RWPE1 (cell line): ENCODE measurements around the gene RFTN1.
A peak's percentile ranks its signal among the peaks of the same experiment; 100 is the strongest.

Experiments used
- CTCF ChIA-PET: fragments of 350-600 bp; sonication (Branson Sonifier 250); formaldehyde crosslinking; extraction: SDS; loops from one replicate; lab custom pipeline; 2021; lab: Yijun Ruan, JAX
- POLR2A ChIA-PET: fragments of 400-600 bp; formaldehyde crosslinking; extraction: SDS; loops from one replicate; lab custom pipeline; 2020; ENCODE audit warnings: antibody characterized with exemption; ENCODE audit not compliant: low non-redundant PET; lab: Yijun Ruan, JAX
- DNase-seq: peaks from one replicate; pipeline ENCODE4 v3.0.0; 2012; ENCODE audit warnings: low spot score
- H3K27ac ChIP-seq: fragments of 450-650 bp; 2 replicates; pipeline ENCODE4 v1.5.1; 2017
- CTCF ChIP-seq: fragments of 450-650 bp; conservative IDR thresholded peaks from 2 replicates; pipeline ENCODE4 v1.5.1; 2017; ENCODE audit warnings: low read depth, mild to moderate bottlenecking

Gene RFTN1

GRCh38 chr3:16550676-16551341 is 37.3 kb upstream of the RFTN1 start:
- DNase-seq = peak; percentile 67
- POLR2A ChIA-PET = no interaction called here
- CTCF ChIA-PET = interaction anchor here (0.6 to 2.8 kb wide), 3 partner anchors 23 to 1831 kb away, joined by 3 to 19 read pairs (median 4); no protein-coding TSS in a partner anchor
- TF ChIP-seq CTCF = peak; percentile 79
- no peak overlapping the region for H3K27ac ChIP-seq

GRCh38 chr3:16550305-16550675 is 36.8 kb upstream of the RFTN1 start:
- POLR2A ChIA-PET = no interaction called here
- H3K27ac ChIP-seq = no peak overlapping the region
- TF ChIP-seq CTCF = no peak
- CTCF ChIA-PET = interaction anchor here (0.6 to 2.8 kb wide), 4 partner anchors 34 to 1831 kb away, joined by 3 to 19 read pairs (median 3); no protein-coding TSS in a partner anchor
- DNase-seq = no peak

- no peak for TF ChIP-seq CTCF
- DNase-seq = peak; percentile 35
- CTCF ChIA-PET = no interaction called here
- no peak overlapping the region for H3K27ac ChIP-seq
- POLR2A ChIA-PET = no interaction called here
Measured at GRCh38 chr3:16548721-16549120, 35.2 kb upstream of the RFTN1 start.

GRCh38 chr3:16547561-16548357 is 34.3 kb upstream of the RFTN1 start:
- POLR2A ChIA-PET = no interaction called here
- H3K27ac ChIP-seq = no peak overlapping the region
- no peak for DNase-seq
- no peak for TF ChIP-seq CTCF
- CTCF ChIA-PET = interaction anchor here (0.5 kb wide), 1 partner anchor 256 kb away, joined by 3 read pairs; no protein-coding TSS in a partner anchor

- POLR2A ChIA-PET = no interaction called here
- CTCF ChIA-PET = no interaction called here
- H3K27ac ChIP-seq = no peak overlapping the region
- no peak for DNase-seq
- no peak for TF ChIP-seq CTCF
Measured at GRCh38 chr3:16546186-16547010, 32.9 kb upstream of the RFTN1 start.

GRCh38 chr3:16545413-16546185 is 32.1 kb upstream of the RFTN1 start:
- no peak for TF ChIP-seq CTCF
- CTCF ChIA-PET = no interaction called here
- POLR2A ChIA-PET = no interaction called here
- no peak for DNase-seq
- no peak overlapping the region for H3K27ac ChIP-seq
